Measurements from ENCODE around the gene MAP3K5.

Gene MAP3K5

DNA sequence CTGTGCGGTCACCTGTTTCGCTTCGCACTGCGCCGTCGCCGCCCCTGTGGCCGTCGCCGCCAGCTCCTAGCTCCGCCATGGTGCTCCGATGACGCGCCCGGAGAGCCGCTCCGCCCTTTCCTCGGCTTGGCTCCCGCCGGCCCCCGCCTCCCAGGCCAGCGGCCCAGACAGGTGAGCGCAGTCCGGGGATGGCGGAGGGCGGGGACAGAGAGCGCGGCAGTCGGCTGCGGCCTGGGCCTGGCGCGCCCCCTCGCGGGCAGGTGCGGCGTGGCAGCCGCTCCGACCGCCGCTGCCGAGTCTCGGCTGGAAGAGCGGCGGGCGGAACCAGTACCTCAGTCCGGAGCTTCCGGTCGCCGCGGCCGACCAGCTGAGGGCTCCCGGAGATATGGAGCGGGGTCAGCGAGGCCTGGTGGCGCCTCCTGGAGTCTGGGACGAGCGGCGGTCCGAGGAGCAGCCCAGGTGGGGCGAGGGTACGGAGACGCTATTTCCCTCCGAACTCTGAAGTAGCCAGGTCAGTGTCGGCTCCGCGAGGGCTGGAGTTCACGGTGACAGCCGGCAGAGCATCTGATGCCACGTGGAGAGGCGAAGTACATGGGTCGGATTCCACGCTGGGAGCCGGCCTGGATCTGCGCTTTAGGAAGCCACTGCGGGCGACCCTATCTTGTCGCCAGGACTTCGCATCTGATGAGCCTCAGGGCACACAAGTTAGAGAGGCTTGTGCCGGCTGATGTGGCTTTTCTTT lies 241.8 kb downstream of the MAP3K5 start, which contains the start of gene MAP7:
TSS of gene MAP7 (minus strand) at position 93 of the 742 bp plus-strand sequence. CDS start at position 79, 14 bp downstream.
- Histone ChIP-seq H3K9me3 (ENCODE audit: low read length) (no peaks in the 10 kb centered on the region), H3K79me2 (ENCODE audit: insufficient read depth, low read length) (no peaks in the 10 kb centered on the region), H3K4me1 (ENCODE audit: insufficient read depth, low read length, severe bottlenecking) (peaks cover 8% of the 10 kb centered on the region), H4K20me1 (ENCODE audit: insufficient read depth, low read length) (no peaks in the 10 kb centered on the region), H3F3A (ENCODE audit: insufficient read depth, low read length) (no peaks in the 10 kb centered on the region), H3K9me2 (ENCODE audit: low read depth, low read length) (no peaks in the 10 kb centered on the region), H3K4me2 (ENCODE audit: low read length) (peak within 1 kb of the TSS; percentile 90), H3K27ac (ENCODE audit: low read depth, low read length, poor library complexity, severe bottlenecking) (no peak within 1 kb of the TSS), H2AFZ (ENCODE audit: low read length) (0 out of 2 replicates have a peak within 1 kb of the TSS, but pooled peaks have one; percentile 90), H3K9ac (ENCODE audit: low read length) (peak within 1 kb of the TSS; percentile 59; the same call in 1 of the 2 replicates), H3K36me3 (ENCODE audit: insufficient read depth, low read length) (no peaks in the 10 kb centered on the region), H3K27me3 (ENCODE audit: insufficient read depth, low read length) (no peaks in the 10 kb centered on the region), H3K4me3 (ENCODE audit: low read depth, low read length, poor library complexity, severe bottlenecking) (peak within 1 kb of the TSS; percentile 76)
- no peak for TF ChIP-seq EZH2 (IDR thresholded peaks at IDR 0.05; ENCODE audit: borderline replicate concordance, low read length)
- TF ChIP-seq, protein P1, sequence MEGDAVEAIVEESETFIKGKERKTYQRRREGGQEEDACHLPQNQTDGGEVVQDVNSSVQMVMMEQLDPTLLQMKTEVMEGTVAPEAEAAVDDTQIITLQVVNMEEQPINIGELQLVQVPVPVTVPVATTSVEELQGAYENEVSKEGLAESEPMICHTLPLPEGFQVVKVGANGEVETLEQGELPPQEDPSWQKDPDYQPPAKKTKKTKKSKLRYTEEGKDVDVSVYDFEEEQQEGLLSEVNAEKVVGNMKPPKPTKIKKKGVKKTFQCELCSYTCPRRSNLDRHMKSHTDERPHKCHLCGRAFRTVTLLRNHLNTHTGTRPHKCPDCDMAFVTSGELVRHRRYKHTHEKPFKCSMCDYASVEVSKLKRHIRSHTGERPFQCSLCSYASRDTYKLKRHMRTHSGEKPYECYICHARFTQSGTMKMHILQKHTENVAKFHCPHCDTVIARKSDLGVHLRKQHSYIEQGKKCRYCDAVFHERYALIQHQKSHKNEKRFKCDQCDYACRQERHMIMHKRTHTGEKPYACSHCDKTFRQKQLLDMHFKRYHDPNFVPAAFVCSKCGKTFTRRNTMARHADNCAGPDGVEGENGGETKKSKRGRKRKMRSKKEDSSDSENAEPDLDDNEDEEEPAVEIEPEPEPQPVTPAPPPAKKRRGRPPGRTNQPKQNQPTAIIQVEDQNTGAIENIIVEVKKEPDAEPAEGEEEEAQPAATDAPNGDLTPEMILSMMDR (IDR thresholded peaks at IDR 0.05; ENCODE audit: low read length): peak; percentile 92

DNA sequence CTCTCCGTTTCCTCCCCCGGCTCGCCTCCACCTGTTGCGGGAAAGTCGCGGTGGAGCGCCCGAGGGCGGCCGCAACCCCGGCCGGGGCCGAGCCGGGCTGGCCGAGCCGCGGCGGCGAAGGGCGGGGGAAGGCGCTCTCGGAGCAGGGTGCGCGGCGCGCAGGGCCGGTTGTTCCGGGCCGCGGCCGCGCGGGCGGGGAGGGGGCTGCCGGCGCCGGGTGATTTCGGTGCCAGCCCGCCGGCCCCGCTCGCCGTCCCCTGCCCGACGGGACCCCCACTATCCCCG lies 242.3 kb downstream of the MAP3K5 start:
- Histone ChIP-seq H2AFZ (ENCODE audit: low read length) (0 out of 2 replicates have a peak overlapping the region, but pooled peaks have one; percentile 90), H3F3A (ENCODE audit: insufficient read depth, low read length) (no peaks in the 10 kb centered on the region), H3K9ac (ENCODE audit: low read length) (peak overlapping the region; percentile 59; the same call in 1 of the 2 replicates), H3K27me3 (ENCODE audit: insufficient read depth, low read length) (no peaks in the 10 kb centered on the region), H3K9me3 (ENCODE audit: low read length) (no peaks in the 10 kb centered on the region), H3K27ac (ENCODE audit: low read depth, low read length, poor library complexity, severe bottlenecking) (no peak overlapping the region), H3K9me2 (ENCODE audit: low read depth, low read length) (no peaks in the 10 kb centered on the region), H4K20me1 (ENCODE audit: insufficient read depth, low read length) (no peaks in the 10 kb centered on the region), H3K4me2 (ENCODE audit: low read length) (peak overlapping the region; percentile 90), H3K4me3 (ENCODE audit: low read depth, low read length, poor library complexity, severe bottlenecking) (peak overlapping the region; percentile 76), H3K79me2 (ENCODE audit: insufficient read depth, low read length) (no peaks in the 10 kb centered on the region), H3K36me3 (ENCODE audit: insufficient read depth, low read length) (no peaks in the 10 kb centered on the region), H3K4me1 (ENCODE audit: insufficient read depth, low read length, severe bottlenecking) (peaks cover 8% of the 10 kb centered on the region)
- no peak for TF ChIP-seq EZH2 (IDR thresholded peaks at IDR 0.05; ENCODE audit: borderline replicate concordance, low read length)
- TF ChIP-seq, protein P1 (IDR thresholded peaks at IDR 0.05; ENCODE audit: low read length): no peak

DNA sequence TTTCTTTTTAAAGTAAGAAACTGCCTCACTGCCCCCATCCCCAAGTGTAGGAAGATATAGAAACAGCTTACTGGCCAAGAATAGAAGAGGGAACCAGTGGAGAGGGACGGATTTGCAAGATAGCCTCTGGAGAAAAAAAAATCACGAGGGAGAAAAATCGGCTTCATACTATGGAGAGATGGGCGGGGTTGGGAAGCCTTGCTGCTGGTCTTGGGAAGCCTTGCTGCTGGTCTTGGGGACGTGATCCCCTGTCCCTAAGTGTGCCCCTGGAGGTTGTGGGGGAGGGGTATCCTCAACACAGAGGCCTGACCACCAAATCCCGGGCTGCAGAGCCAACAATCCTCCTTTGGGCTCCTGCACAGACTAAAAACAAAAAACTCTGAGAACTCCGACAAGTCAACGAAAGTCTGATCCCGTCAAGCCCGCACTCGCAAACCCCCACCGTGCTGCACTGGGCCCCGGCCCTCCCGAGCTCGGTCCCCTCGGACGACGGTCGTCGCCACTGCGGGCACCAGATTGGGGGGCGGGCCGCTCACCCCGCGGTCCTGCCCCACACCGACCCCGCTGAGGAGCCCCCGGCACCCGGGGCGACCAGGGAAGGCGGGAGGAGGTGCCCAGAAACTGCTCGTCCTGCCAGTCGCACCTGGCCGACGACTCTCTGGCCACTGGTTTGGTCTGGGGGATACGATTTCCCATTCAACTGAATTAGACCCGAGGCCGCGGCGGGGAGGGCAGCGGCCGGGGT lies 242.8 kb downstream of the MAP3K5 start:
- peak overlapping the region; percentile 76 for H3K4me3 ChIP-seq (ENCODE audit: low read depth, low read length, poor library complexity, severe bottlenecking)
- H3K4me1 ChIP-seq (ENCODE audit: insufficient read depth, low read length, severe bottlenecking): peaks cover 8% of the 10 kb centered on the region
- no peaks in the 10 kb centered on the region for H3K9me3 ChIP-seq (ENCODE audit: low read length)
- no peak overlapping the region for H3K27ac ChIP-seq (ENCODE audit: low read depth, low read length, poor library complexity, severe bottlenecking)
- no peaks in the 10 kb centered on the region for H3K27me3 ChIP-seq (ENCODE audit: insufficient read depth, low read length)
- peak overlapping the region; percentile 59; the same call in 1 of the 2 replicates for H3K9ac ChIP-seq (ENCODE audit: low read length)
- H3K4me2 ChIP-seq (ENCODE audit: low read length): peak overlapping the region; percentile 90
- H3K36me3 ChIP-seq (ENCODE audit: insufficient read depth, low read length): no peaks in the 10 kb centered on the region
- no peak for TF ChIP-seq EZH2 (IDR thresholded peaks at IDR 0.05; ENCODE audit: borderline replicate concordance, low read length)
- TF ChIP-seq, protein P1 (IDR thresholded peaks at IDR 0.05; ENCODE audit: low read length): no peak
- no peaks in the 10 kb centered on the region for H3K79me2 ChIP-seq (ENCODE audit: insufficient read depth, low read length)
- no peaks in the 10 kb centered on the region for H3K9me2 ChIP-seq (ENCODE audit: low read depth, low read length)
- no peaks in the 10 kb centered on the region for H4K20me1 ChIP-seq (ENCODE audit: insufficient read depth, low read length)
- 0 out of 2 replicates have a peak overlapping the region, but pooled peaks have one; percentile 90 for H2AFZ ChIP-seq (ENCODE audit: low read length)
- no peaks in the 10 kb centered on the region for H3F3A ChIP-seq (ENCODE audit: insufficient read depth, low read length)

Data from OCI-LY1 (cell line).